Liver (tissue), 9 donors: Measurements from ENCODE around the gene ATG4B. TPM values are rescaled to one million over a fixed set of nuclear protein-coding genes. Genes with fewer than 3 reads are reported as not detected.
"Not testable (repeated sequence)": the region's sequence is repeated elsewhere in the genome, so short reads cannot be mapped to it uniquely, and the experiment has no call there.

Experiments used
- DNase-seq: peaks from one replicate; pipeline ENCODE4 v3.0.0-alpha.2; 2017; ENCODE audit warnings: low spot score
- H3K27ac ChIP-seq, 2 donors: one replicate each; pipeline ENCODE4 v1.7.0; 2013; ENCODE audit warnings: inconsistent platforms in 2 of 2, low read length in 2 of 2, control low read depth in 1 of 2, low read depth in 1 of 2, mild to moderate bottlenecking in 1 of 2
- H3K27me3 ChIP-seq, 4 donors: one replicate each; pipeline versions ENCODE4 v1.6.1 to v1.7.0; 2013; ENCODE audit warnings: low read length in 3 of 4, inconsistent platforms in 1 of 4, mild to moderate bottlenecking in 1 of 4, moderate library complexity in 1 of 4; ENCODE audit not compliant: control insufficient read depth in 4 of 4, insufficient read depth in 4 of 4
- H3K36me3 ChIP-seq, 4 donors: one replicate each; pipeline versions ENCODE4 v1.6.1 to v1.7.0; 2013; ENCODE audit warnings: low read length in 3 of 4, mild to moderate bottlenecking in 3 of 4, low read depth in 1 of 4, moderate library complexity in 1 of 4; ENCODE audit not compliant: control insufficient read depth in 4 of 4, insufficient read depth in 3 of 4
- H3K4me1 ChIP-seq, 4 donors: one replicate each; pipeline versions ENCODE4 v1.6.1 to v1.7.0; 2013; ENCODE audit warnings: low read length in 3 of 4, mild to moderate bottlenecking in 3 of 4, moderate library complexity in 1 of 4; ENCODE audit not compliant: control insufficient read depth in 4 of 4, insufficient read depth in 4 of 4
- H3K4me3 ChIP-seq, 3 donors: one replicate each; pipeline versions ENCODE4 v1.6.1 to v1.7.0; 2013; ENCODE audit warnings: low read length in 3 of 3, control low read depth in 1 of 3, low read depth in 1 of 3, mild to moderate bottlenecking in 1 of 3
- H3K9ac ChIP-seq, 2 donors: one replicate each; pipeline ENCODE4 v1.7.0; 2013; ENCODE audit warnings: low read length in 2 of 2, mild to moderate bottlenecking in 2 of 2, moderate library complexity in 2 of 2, control low read depth in 1 of 2, low read depth in 1 of 2
- H3K9me3 ChIP-seq, 4 donors: one replicate each; pipeline versions ENCODE4 v1.6.1 to v1.7.0; 2013; ENCODE audit warnings: low read length in 3 of 4; ENCODE audit not compliant: control insufficient read depth in 4 of 4
- EGR1 ChIP-seq, 2 donors: IDR thresholded peaks; 2 replicates each; pipeline ENCODE4 v1.6.1; 2016 to 2018; ENCODE audit warnings: antibody characterized with exemption in 2 of 2, low read depth in 2 of 2
- FOXA1 ChIP-seq: IDR thresholded peaks from 2 replicates; pipeline ENCODE4 v1.6.1; 2016; ENCODE audit warnings: antibody characterized with exemption
- FOXA2 ChIP-seq: IDR thresholded peaks from 2 replicates; pipeline ENCODE4 v1.6.1; 2016; ENCODE audit warnings: antibody characterized with exemption
- GABPA ChIP-seq, 2 donors: IDR thresholded peaks in 1 of 2; conservative IDR thresholded peaks in 1 of 2; 2 replicates each; pipeline ENCODE4 v1.6.1; 2016; ENCODE audit warnings: antibody characterized with exemption in 2 of 2, mild to moderate bottlenecking in 1 of 2, moderate library complexity in 1 of 2
- JUND ChIP-seq, 2 donors: IDR thresholded peaks; 2 replicates each; pipeline ENCODE4 v1.6.1; 2016; ENCODE audit warnings: antibody characterized with exemption in 2 of 2
- RAD21 ChIP-seq, 2 donors: IDR thresholded peaks; 2 replicates each; pipeline ENCODE4 v1.6.1; 2016; ENCODE audit warnings: antibody characterized with exemption in 2 of 2, mild to moderate bottlenecking in 2 of 2
- TAF1 ChIP-seq: conservative IDR thresholded peaks from 2 replicates; pipeline ENCODE4 v1.6.1; 2016; ENCODE audit warnings: antibody characterized with exemption, mild to moderate bottlenecking
- WGBS: extraction: QIAGEN DNeasy Blood & Tissue Kit; methylation state at CpG from one replicate; pipeline ENCODE4 v1.1.7; 2013; 5-methylcytosine and 5-hydroxymethylcytosine counted together
- polyA plus RNA-seq, 2 donors: library from polyadenylated mRNA; stranded (reverse) in 1 of 2; unstranded in 1 of 2; fragments of 200-250 nt in 1 of 2; fragments of >200 nt in 1 of 2; fragmentation: Nextera tagmentation in 1 of 2; extraction: Ambion mirVana in 1 of 2; gene quantifications; one replicate each; pipeline versions ENCODE4 v1.2.1 to v1.2.3, GENCODE V29; 2013 to 2015
- total RNA-seq, 2 donors: library from RNA; depleted of rRNA; stranded (reverse); fragments of >200 nt; gene quantifications; one replicate each; pipeline ENCODE4 v1.2.3, GENCODE V29; 2014
- TF ChIP-seq, protein P1 (sequence below): IDR thresholded peaks from 2 replicates; pipeline ENCODE4 v1.6.1; 2016; ENCODE audit warnings: antibody characterized with exemption
- TF ChIP-seq, protein P2 (sequence below): fragments of 150-350 bp; IDR thresholded peaks from 2 replicates; pipeline ENCODE4 v1.5.1; 2017; ENCODE audit warnings: improper control_type of control experiment, low read depth, low read length; ENCODE audit not compliant: missing input control
- TF ChIP-seq, protein P3 (sequence below): IDR thresholded peaks from 2 replicates; pipeline ENCODE4 v1.6.1; 2016; ENCODE audit warnings: antibody characterized with exemption, mild to moderate bottlenecking
- donor health status: healthy.
- donor health status: healthy.
- donor health status: healthy.
- donor health status: healthy.
- donor health status: healthy.

The ATG4B gene
- total and polyA plus RNA-seq, 4 donors, result 31.0 to 50.3 (median 37.7) TPM

DNA sequence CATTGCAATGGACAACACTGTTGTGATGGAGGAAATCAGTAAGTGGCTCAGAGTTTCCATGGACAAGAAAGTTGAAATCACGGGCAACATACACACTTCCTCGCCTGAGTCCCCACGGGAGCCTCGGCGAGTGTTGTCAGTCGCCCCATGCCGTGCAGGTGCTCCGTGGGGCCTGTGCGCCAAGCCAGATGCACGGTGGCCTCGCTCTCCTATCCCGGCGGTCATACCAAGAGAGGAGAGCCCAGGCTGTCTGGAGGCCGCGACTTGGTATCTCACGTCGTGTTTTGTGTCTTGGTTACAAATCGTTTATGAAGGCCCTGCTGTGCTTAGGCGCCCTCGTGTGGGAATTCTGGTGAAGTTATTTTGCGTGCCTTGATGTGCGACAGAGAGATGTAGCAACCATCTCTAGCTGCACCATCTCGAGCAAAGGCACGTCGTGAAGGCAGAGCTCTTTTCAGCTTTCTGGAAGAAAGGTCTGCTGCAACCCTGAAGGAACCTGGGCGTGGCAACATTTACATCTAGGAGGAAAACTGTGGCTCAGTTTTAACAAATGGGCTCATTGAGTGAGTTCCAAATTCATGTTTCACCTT is 21.8 kb downstream of the ATG4B start (continued):
- TF ChIP-seq, protein P1, sequence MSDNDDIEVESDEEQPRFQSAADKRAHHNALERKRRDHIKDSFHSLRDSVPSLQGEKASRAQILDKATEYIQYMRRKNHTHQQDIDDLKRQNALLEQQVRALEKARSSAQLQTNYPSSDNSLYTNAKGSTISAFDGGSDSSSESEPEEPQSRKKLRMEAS, result no peak
- no peak for TF ChIP-seq FOXA2

DNA sequence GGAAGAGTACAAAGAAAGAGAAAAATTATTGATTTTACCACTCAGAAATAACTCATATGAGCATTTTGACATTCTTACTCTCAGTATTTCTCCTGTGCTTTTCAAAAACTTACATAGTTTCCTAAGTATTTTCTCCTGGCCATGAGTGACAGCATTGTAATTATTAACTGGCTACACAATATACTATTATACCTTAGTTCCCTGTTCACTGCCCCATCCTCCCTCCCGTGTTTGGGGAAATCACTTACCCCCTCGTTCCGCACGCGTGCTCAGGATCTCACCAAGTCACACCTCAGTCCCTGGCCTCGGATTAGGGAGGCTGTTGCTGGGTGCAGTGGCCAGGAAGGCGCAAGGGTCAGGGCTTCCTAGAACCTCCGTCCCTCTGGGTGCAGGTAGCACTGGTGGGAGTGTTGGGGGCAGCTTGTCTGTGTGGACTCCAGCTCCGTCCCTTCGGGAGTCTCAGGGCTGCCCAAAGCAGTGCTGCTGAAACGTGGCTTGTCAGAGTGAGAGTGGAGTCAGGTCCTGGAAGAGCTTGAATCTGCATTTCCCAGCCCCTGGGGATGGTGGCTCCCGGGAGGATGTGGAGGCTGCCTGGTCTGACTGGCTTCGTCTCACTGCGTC is 23.2 kb downstream of the ATG4B start:
- 93% methylated on average over 14 of the region's 14 CpGs for WGBS
- Histone ChIP-seq H3K27ac (no peak overlapping the region), H3K4me3 (no peak overlapping the region), H3K4me1 (peaks cover 0 to 3% (median 0%) of the 10 kb centered on the region in 4 donors), H3K36me3 (peaks cover 10 to 47% (median 17%) of the 10 kb centered on the region in 4 donors), H3K27me3 (no peaks in the 10 kb centered on the region), H3K9ac (no peak overlapping the region), H3K9me3 (no peaks in the 10 kb centered on the region)
- DNase-seq, result no peak
- TF ChIP-seq RAD21 (IDR thresholded peaks at IDR 0.05), result no peak
- TF ChIP-seq EGR1 (IDR thresholded peaks at IDR 0.05; ENCODE audit: low read depth in 2 of 2), result no peak
- no peak for TF ChIP-seq TAF1
- TF ChIP-seq FOXA1, result no peak
- TF ChIP-seq JUND (IDR thresholded peaks at IDR 0.05), result no peak
- TF ChIP-seq, protein P2, sequence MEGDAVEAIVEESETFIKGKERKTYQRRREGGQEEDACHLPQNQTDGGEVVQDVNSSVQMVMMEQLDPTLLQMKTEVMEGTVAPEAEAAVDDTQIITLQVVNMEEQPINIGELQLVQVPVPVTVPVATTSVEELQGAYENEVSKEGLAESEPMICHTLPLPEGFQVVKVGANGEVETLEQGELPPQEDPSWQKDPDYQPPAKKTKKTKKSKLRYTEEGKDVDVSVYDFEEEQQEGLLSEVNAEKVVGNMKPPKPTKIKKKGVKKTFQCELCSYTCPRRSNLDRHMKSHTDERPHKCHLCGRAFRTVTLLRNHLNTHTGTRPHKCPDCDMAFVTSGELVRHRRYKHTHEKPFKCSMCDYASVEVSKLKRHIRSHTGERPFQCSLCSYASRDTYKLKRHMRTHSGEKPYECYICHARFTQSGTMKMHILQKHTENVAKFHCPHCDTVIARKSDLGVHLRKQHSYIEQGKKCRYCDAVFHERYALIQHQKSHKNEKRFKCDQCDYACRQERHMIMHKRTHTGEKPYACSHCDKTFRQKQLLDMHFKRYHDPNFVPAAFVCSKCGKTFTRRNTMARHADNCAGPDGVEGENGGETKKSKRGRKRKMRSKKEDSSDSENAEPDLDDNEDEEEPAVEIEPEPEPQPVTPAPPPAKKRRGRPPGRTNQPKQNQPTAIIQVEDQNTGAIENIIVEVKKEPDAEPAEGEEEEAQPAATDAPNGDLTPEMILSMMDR, result no peak
- TF ChIP-seq, protein P3, sequence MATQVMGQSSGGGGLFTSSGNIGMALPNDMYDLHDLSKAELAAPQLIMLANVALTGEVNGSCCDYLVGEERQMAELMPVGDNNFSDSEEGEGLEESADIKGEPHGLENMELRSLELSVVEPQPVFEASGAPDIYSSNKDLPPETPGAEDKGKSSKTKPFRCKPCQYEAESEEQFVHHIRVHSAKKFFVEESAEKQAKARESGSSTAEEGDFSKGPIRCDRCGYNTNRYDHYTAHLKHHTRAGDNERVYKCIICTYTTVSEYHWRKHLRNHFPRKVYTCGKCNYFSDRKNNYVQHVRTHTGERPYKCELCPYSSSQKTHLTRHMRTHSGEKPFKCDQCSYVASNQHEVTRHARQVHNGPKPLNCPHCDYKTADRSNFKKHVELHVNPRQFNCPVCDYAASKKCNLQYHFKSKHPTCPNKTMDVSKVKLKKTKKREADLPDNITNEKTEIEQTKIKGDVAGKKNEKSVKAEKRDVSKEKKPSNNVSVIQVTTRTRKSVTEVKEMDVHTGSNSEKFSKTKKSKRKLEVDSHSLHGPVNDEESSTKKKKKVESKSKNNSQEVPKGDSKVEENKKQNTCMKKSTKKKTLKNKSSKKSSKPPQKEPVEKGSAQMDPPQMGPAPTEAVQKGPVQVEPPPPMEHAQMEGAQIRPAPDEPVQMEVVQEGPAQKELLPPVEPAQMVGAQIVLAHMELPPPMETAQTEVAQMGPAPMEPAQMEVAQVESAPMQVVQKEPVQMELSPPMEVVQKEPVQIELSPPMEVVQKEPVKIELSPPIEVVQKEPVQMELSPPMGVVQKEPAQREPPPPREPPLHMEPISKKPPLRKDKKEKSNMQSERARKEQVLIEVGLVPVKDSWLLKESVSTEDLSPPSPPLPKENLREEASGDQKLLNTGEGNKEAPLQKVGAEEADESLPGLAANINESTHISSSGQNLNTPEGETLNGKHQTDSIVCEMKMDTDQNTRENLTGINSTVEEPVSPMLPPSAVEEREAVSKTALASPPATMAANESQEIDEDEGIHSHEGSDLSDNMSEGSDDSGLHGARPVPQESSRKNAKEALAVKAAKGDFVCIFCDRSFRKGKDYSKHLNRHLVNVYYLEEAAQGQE, result no peak
- no peak for TF ChIP-seq FOXA2
- no peak for TF ChIP-seq GABPA (IDR thresholded peaks at IDR 0.05 in 1 of 2, conservative IDR thresholded peaks at IDR 0.05 in 1 of 2)

DNA sequence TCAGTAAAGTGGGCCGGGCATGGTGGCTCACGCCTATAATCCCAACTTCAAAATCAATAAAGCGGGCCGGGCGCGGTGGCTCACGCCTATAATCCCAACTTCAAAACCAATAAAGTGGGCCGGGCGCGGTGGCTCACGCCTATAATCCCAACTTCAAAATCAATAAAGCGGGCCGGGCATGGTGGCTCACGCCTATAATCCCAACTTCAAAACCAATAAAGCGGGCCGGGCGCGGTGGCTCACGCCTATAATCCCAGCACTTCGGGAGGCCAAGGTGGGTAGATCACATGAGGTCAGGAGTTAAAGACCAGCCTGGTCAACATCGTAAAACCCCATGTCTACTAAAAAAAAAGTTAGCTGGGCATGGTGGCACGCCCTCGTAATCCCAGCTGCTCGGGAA is 25.2 kb downstream of the ATG4B start:
- 87% methylated on average over 24 of the region's 24 CpGs for WGBS
- not testable (repeated sequence) for H3K4me3 ChIP-seq, H3K9me3 ChIP-seq, H3K27me3 ChIP-seq, H3K4me1 ChIP-seq, H3K27ac ChIP-seq, H3K9ac ChIP-seq, DNase-seq
- peaks cover 10 to 38% (median 15%) of the 10 kb centered on the region in 4 donors for H3K36me3 ChIP-seq
